AG04449 (cell line): ENCODE data around the gene SLC35G3.

ENCODE experiments used
- CTCF ChIA-PET: fragments of 350-600 bp; formaldehyde crosslinking; extraction: SDS; loops from one replicate; lab custom pipeline; 2021; ENCODE audit warnings: antibody characterized with exemption; lab: Yijun Ruan, JAX
- POLR2A ChIA-PET: fragments of 400-600, 350-600 bp; formaldehyde crosslinking; extraction: SDS; loops from one replicate; lab custom pipeline; 2020; ENCODE audit warnings: antibody characterized with exemption, inconsistent platforms; lab: Yijun Ruan, JAX
- DNase-seq: peaks from one replicate; pipeline ENCODE4 v3.0.0-alpha.2; 2010; ENCODE audit warnings: low read depth, low spot score
- H3K4me3 ChIP-seq: 2 replicates; pipeline ENCODE4 v1.5.1; 2011; ENCODE audit warnings: low read depth, mild to moderate bottlenecking, control low read depth, low read length
- TF ChIP-seq, protein P1 (sequence below): IDR thresholded peaks from one replicate; pipeline ENCODE4 v1.5.1; 2011; ENCODE audit warnings: mild to moderate bottlenecking, moderate library complexity, low read length, control low read depth, inconsistent platforms; ENCODE audit not compliant: insufficient read depth; ENCODE audit errors: missing control alignments

SLC35G3 gene

GRCh38 chr17:35147375-35147905 lies 46.8 kb downstream of the SLC35G3 start, which contains the start of gene UNC45B:
TSS of gene UNC45B (plus strand) at chr17:35147817. CDS start at chr17:35148264, 447 bp downstream.
- TF ChIP-seq, protein P1, sequence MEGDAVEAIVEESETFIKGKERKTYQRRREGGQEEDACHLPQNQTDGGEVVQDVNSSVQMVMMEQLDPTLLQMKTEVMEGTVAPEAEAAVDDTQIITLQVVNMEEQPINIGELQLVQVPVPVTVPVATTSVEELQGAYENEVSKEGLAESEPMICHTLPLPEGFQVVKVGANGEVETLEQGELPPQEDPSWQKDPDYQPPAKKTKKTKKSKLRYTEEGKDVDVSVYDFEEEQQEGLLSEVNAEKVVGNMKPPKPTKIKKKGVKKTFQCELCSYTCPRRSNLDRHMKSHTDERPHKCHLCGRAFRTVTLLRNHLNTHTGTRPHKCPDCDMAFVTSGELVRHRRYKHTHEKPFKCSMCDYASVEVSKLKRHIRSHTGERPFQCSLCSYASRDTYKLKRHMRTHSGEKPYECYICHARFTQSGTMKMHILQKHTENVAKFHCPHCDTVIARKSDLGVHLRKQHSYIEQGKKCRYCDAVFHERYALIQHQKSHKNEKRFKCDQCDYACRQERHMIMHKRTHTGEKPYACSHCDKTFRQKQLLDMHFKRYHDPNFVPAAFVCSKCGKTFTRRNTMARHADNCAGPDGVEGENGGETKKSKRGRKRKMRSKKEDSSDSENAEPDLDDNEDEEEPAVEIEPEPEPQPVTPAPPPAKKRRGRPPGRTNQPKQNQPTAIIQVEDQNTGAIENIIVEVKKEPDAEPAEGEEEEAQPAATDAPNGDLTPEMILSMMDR = no peak
- no peak within 1 kb of the TSS for H3K4me3 ChIP-seq
- no peak for DNase-seq
- ChIA-PET POLR2A (no interaction called here), CTCF (interaction anchor here (1.1 kb wide), 1 partner anchor 391 kb away, joined by 3 read pairs; no protein-coding TSS in a partner anchor)

GRCh38 chr17:35146214-35146833 lies 47.9 kb downstream of the SLC35G3 start:
- ChIA-PET CTCF (interaction anchor here (1.1 kb wide), 1 partner anchor 387 kb away, joined by 4 read pairs; no protein-coding TSS in a partner anchor), POLR2A (no interaction called here)

GRCh38 chr17:35144840-35145239 lies 49.4 kb downstream of the SLC35G3 start:
- POLR2A ChIA-PET = no interaction called here
- no peak for DNase-seq
- no peak overlapping the region for H3K4me3 ChIP-seq
- TF ChIP-seq, protein P1 = no peak
- CTCF ChIA-PET = interaction anchor here (2.1 kb wide), 1 partner anchor 126 kb away, joined by 5 read pairs; no protein-coding TSS in a partner anchor

More at GRCh38 chr17:35146214-35146833, 47.9 kb downstream of the SLC35G3 start:
- no peak overlapping the region for H3K4me3 ChIP-seq
- TF ChIP-seq, protein P1 = no peak
- no peak for DNase-seq
